GM12892 (cell line): ENCODE measurements around the gene ARID1B.

ENCODE experiments used
- POLR2A ChIP-seq: IDR thresholded peaks from 2 replicates; pipeline ENCODE4 v1.6.1; 2011; ENCODE audit warnings: low read depth, low read length, control low read depth
- POLR2AphosphoS5 ChIP-seq: IDR thresholded peaks from 2 replicates; pipeline ENCODE4 v1.6.1; 2011; ENCODE audit warnings: low read depth, low read length, control low read depth
- TAF1 ChIP-seq: IDR thresholded peaks from 2 replicates; pipeline ENCODE4 v1.6.1; 2011; ENCODE audit warnings: low read depth, mild to moderate bottlenecking, control low read depth, low read length, borderline replicate concordance

DNA sequence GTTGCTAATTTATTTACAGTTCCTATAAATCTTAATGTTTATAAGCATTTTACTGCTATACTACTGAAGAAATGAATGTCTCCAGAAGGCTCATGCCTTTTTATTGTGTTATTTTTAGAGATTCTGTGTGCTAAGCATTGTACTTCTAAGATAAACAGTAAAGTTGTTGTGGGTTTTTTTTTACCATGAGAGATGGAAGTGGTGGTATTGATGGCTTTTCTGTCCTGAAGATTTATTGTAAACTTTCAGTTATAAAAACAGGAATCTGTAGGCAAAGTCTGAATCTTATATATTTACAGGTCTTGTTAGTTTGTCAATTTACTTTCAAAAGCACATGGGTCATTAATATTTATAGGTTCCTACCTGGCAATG is 299.3 kb downstream of the ARID1B start:
- TF ChIP-seq POLR2A = no peak
- TF ChIP-seq POLR2AphosphoS5 = no peak
- TF ChIP-seq TAF1 = no peak
